ENCODE measurements around the gene RIN1. TPM values are rescaled to one million over a fixed set of nuclear protein-coding genes. Genes with fewer than 3 reads are reported as not detected.
A peak's percentile ranks its signal among the peaks of the same experiment; 100 is the strongest.

RIN1 gene
- total and polyA plus RNA-seq, 9 of the 15 experiments (the other 6 are each of a cell fraction or from before 2014, with no cell fraction given) = 0.01 to 1.2 (median 0.45) TPM; not detected in 1

GRCh38 chr11:66325263-66325671, 11.0 kb downstream of the RIN1 start:
- ATAC-seq (no peak), FAIRE-seq (no peak), DNase-seq (ENCODE audit: extremely low read depth in 1 of 4, low spot score in 3 of 4) (no peak)
- TF ChIP-seq KDM1A (IDR thresholded peaks at IDR 0.05) (0 out of 4 replicates have a peak, but pooled peaks of 1 of the 2 experiments have one; percentile 53), GTF2F1 (IDR thresholded peaks at IDR 0.05; ENCODE audit: low read depth, low read length) (no peak), DPF2 (IDR thresholded peaks at IDR 0.05) (no peak), HMGXB4 (CRISPR knock-in tag; IDR thresholded peaks at IDR 0.05) (no peak), PTBP1 (IDR thresholded peaks at IDR 0.05; ENCODE audit: low read depth, low read length) (no peak), BHLHE40 (IDR thresholded peaks at IDR 0.05; ENCODE audit: low read length) (peak; percentile 13; the same call in 1 of the 2 replicates), TFAM (CRISPR knock-in tag; conservative IDR thresholded peaks at IDR 0.05) (no peak)
- TF ChIP-seq, protein P1, sequence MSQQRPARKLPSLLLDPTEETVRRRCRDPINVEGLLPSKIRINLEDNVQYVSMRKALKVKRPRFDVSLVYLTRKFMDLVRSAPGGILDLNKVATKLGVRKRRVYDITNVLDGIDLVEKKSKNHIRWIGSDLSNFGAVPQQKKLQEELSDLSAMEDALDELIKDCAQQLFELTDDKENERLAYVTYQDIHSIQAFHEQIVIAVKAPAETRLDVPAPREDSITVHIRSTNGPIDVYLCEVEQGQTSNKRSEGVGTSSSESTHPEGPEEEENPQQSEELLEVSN (IDR thresholded peaks at IDR 0.05; ENCODE audit: borderline replicate concordance in 1 of 2, extremely low read depth in 1 of 2, insufficient read depth in 1 of 2, insufficient read length in 1 of 2, low read depth in 1 of 2, low read length in 1 of 2, poor library complexity in 1 of 2, severe bottlenecking in 1 of 2) = no peak
- TF ChIP-seq, protein P2, sequence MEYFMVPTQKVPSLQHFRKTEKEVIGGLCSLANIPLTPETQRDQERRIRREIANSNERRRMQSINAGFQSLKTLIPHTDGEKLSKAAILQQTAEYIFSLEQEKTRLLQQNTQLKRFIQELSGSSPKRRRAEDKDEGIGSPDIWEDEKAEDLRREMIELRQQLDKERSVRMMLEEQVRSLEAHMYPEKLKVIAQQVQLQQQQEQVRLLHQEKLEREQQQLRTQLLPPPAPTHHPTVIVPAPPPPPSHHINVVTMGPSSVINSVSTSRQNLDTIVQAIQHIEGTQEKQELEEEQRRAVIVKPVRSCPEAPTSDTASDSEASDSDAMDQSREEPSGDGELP (CRISPR knock-in tag; IDR thresholded peaks at IDR 0.05; ENCODE audit: borderline replicate concordance) = peak; percentile 18; the same call in 1 of the 2 replicates
- H3K9me3 ChIP-seq (replicated peaks; ENCODE audit: control insufficient read depth, insufficient read depth, low read depth, low read length) = no peaks in the 10 kb centered on the region
- WGBS (ENCODE audit: insufficient coverage, low coverage, missing lambda C conversion rate) = 60% methylated on average over 5 of the region's 8 CpGs
- H3K27me3 ChIP-seq (ENCODE audit: control insufficient read depth in 2 of 2, insufficient read depth in 2 of 2, low read length in 2 of 2) = no peaks in the 10 kb centered on the region
- H3K9me1 ChIP-seq (ENCODE audit: control insufficient read depth, insufficient read depth, low read length) = peaks cover 4% of the 10 kb centered on the region
- H3K27ac ChIP-seq (ENCODE audit: extremely low read depth, low read depth, low read length) = no peak overlapping the region
- POLR2A ChIA-PET = no interaction called here
- H2AFZ ChIP-seq (ENCODE audit: low read depth, low read length) = peak overlapping the region; percentile 55; the same call in 1 of the 2 replicates
- intact Hi-C loops (cut with micrococcal nuclease) (no loop called here), in situ Hi-C loops (cut with MboI) (loop anchor here (5.0 kb wide), 1 partner anchor 108 kb away; no protein-coding TSS in a partner anchor)
- BruUV-seq (replicated peaks) = no TSS peak
- CTCF ChIA-PET (ENCODE audit: low intra/inter-chr PET ratio) = no interaction called here
- H3K36me3 ChIP-seq (ENCODE audit: control insufficient read depth, insufficient read depth, low read length) = no peaks in the 10 kb centered on the region
- H3K79me2 ChIP-seq (ENCODE audit: control insufficient read depth, insufficient read depth, low read length) = no peaks in the 10 kb centered on the region
- peak overlapping the region in 1 of 2 experiments; percentile 55; a peak in 2 of 4 replicates for H3K9ac ChIP-seq (ENCODE audit: insufficient read depth in 1 of 2, low read depth in 2 of 2, low read length in 2 of 2)
- H3K4me1 ChIP-seq (replicated peaks in 1 of 2; ENCODE audit: control insufficient read depth in 2 of 2, insufficient read depth in 2 of 2, low read length in 2 of 2) = peaks cover 16 to 55% of the 10 kb centered on the region in 2 experiments; a peak in 4 of 5 replicates
- no peak overlapping the region for H3K4me3 ChIP-seq
- H3K4me2 ChIP-seq (ENCODE audit: insufficient read depth, low read length) = no peak overlapping the region
- H4K20me1 ChIP-seq (replicated peaks; ENCODE audit: control insufficient read depth, insufficient read depth, low read length) = no peaks in the 10 kb centered on the region

Measured in K562 (cell line).